Muscle of leg (tissue), 16 donors: ENCODE measurements around the gene FOXRED1. TPM values are rescaled to one million over a fixed set of nuclear protein-coding genes. Genes with fewer than 3 reads are reported as not detected.

Source experiments
- DNase-seq: peaks from one replicate; pipeline ENCODE4 v3.0.0; 2013
- H3K27ac ChIP-seq: one replicate; pipeline ENCODE4 v1.5.1; 2013; ENCODE audit warnings: mild to moderate bottlenecking, low read length, control low read depth
- H3K27me3 ChIP-seq: one replicate; pipeline ENCODE4 v1.6.1; 2013; ENCODE audit warnings: low read length; ENCODE audit not compliant: control insufficient read depth, insufficient read depth
- H3K36me3 ChIP-seq: one replicate; pipeline ENCODE4 v1.6.1; 2013; ENCODE audit warnings: low read length; ENCODE audit not compliant: control insufficient read depth, insufficient read depth
- H3K4me1 ChIP-seq: one replicate; pipeline ENCODE4 v1.6.1; 2013; ENCODE audit warnings: low read length; ENCODE audit not compliant: control insufficient read depth, insufficient read depth
- H3K4me3 ChIP-seq: one replicate; pipeline ENCODE4 v1.5.1; 2013; ENCODE audit warnings: low read length, control low read depth
- H3K9me3 ChIP-seq: replicated peaks from 2 replicates; pipeline ENCODE4 v1.6.1; 2013; ENCODE audit warnings: low read depth, low read length; ENCODE audit not compliant: control insufficient read depth
- WGBS: methylation state at CpG from one replicate; pipeline ENCODE4 v1.1.5; 2013; ENCODE audit warnings: missing lambda C conversion rate; ENCODE audit not compliant: insufficient coverage; 5-methylcytosine and 5-hydroxymethylcytosine counted together
- long read RNA-seq, 11 donors: transcript quantifications; one replicate each; lab custom pipeline, GENCODE V29; 2026
- polyA plus RNA-seq, 8 donors: library from polyadenylated mRNA; unstranded; fragments of 120-200 nt; gene quantifications; one replicate each; pipeline versions ENCODE4 v1.2.1 to v1.2.3, GENCODE V29; 2013; ENCODE audit warnings: inconsistent platforms in 1 of 8, low replicate concordance in 1 of 8; ENCODE audit not compliant: insufficient read length in 8 of 8, insufficient read depth in 1 of 8
- total RNA-seq: library from RNA; stranded (reverse); fragments of 120-200 nt; gene quantifications from one replicate; pipeline ENCODE4 v1.2.4, GENCODE V29; 2013

The FOXRED1 gene
- total RNA-seq (20.5 TPM), polyA plus RNA-seq (10 to 100 TPM; 15.9 to 35.2 (median 28.8) TPM)
- long read RNA-seq, donor 1, partial matches to known transcripts, result 0 of 1 reads
- long read RNA-seq, donor 1, other reads (novel, unspliced or antisense), result 0 of 1 reads
- long read RNA-seq, donor 2, result 0 reads
- long read RNA-seq, donor 3, partial matches to known transcripts, result 0 of 2 reads
- long read RNA-seq, donor 3, other reads (novel, unspliced or antisense), result 0 of 2 reads
- long read RNA-seq, donor 4, partial matches to known transcripts, result 0 of 4 reads
- long read RNA-seq, donor 4, other reads (novel, unspliced or antisense), result 0 of 4 reads
- long read RNA-seq, donor 5, transcript FOXRED1-201 (11 exons, 1,970 nt), result major isoform, 6 of 7 reads
- long read RNA-seq, donor 5, partial matches to known transcripts, result 0 of 7 reads
- long read RNA-seq, donor 5, other reads (novel, unspliced or antisense), result 0 of 7 reads
- long read RNA-seq, donor 6, partial matches to known transcripts, result 0 of 5 reads
- long read RNA-seq, donor 6, other reads (novel, unspliced or antisense), result 0 of 5 reads
- long read RNA-seq, donor 7, transcript FOXRED1-201 (11 exons, 1,970 nt), result major isoform, 5 of 5 reads
- long read RNA-seq, donor 7, partial matches to known transcripts, result 0 of 5 reads
- long read RNA-seq, donor 7, other reads (novel, unspliced or antisense), result 0 of 5 reads
- long read RNA-seq, donor 8, partial matches to known transcripts, result 0 of 1 reads
- long read RNA-seq, donor 8, other reads (novel, unspliced or antisense), result 0 of 1 reads
- long read RNA-seq, donor 9, partial matches to known transcripts, result 0 of 4 reads
- long read RNA-seq, donor 9, other reads (novel, unspliced or antisense), result 0 of 4 reads
- long read RNA-seq, donor 10, partial matches to known transcripts, result 0 of 6 reads
- long read RNA-seq, donor 10, other reads (novel, unspliced or antisense), result 0 of 6 reads
- long read RNA-seq, donor 11, transcript FOXRED1-201 (11 exons, 1,970 nt), result major isoform, 5 of 6 reads
- long read RNA-seq, donor 11, partial matches to known transcripts, result 0 of 6 reads
- long read RNA-seq, donor 11, other reads (novel, unspliced or antisense), result 0 of 6 reads

GRCh38 chr11:126268708-126269579 is at the start of gene FOXRED1, which contains the start of gene SRPRA:
FOXRED1 (plus strand) TSS chr11:126269154; CDS start chr11:126269207, 53 bp downstream.
SRPRA (minus strand) TSS chr11:126268895; CDS start chr11:126268804, 91 bp downstream.
- WGBS, result under 1% methylated on average over 61 of the region's 64 CpGs
- Histone ChIP-seq H3K36me3 (peaks cover 63% of the 10 kb centered on the region), H3K27ac (peak within 1 kb of the TSS; percentile 93), H3K4me1 (peaks cover 18% of the 10 kb centered on the region), H3K27me3 (no peaks in the 10 kb centered on the region), H3K9me3 (no peaks in the 10 kb centered on the region), H3K4me3 (peak within 1 kb of the TSS; percentile 97)
- DNase-seq, result peak; percentile 99

GRCh38 chr11:126219547-126219946 is 49.4 kb upstream of the FOXRED1 start:
- DNase-seq, result no peak
- H3K36me3 ChIP-seq, result no peaks in the 10 kb centered on the region
- H3K4me1 ChIP-seq, result no peaks in the 10 kb centered on the region
- no peak overlapping the region for H3K27ac ChIP-seq
- no peaks in the 10 kb centered on the region for H3K9me3 ChIP-seq
- no peaks in the 10 kb centered on the region for H3K27me3 ChIP-seq
- 55% methylated on average over 3 of the region's 4 CpGs for WGBS
- no peak overlapping the region for H3K4me3 ChIP-seq

GRCh38 chr11:126224647-126225294 is 44.2 kb upstream of the FOXRED1 start:
- no peak for DNase-seq
- H3K36me3 ChIP-seq, result no peaks in the 10 kb centered on the region
- no peaks in the 10 kb centered on the region for H3K27me3 ChIP-seq
- 100% methylated on average over 3 of the region's 6 CpGs for WGBS
- H3K4me3 ChIP-seq, result no peak overlapping the region
- H3K4me1 ChIP-seq, result no peaks in the 10 kb centered on the region
- H3K9me3 ChIP-seq, result no peaks in the 10 kb centered on the region
- no peak overlapping the region for H3K27ac ChIP-seq

GRCh38 chr11:126225295-126225665 is 43.7 kb upstream of the FOXRED1 start:
- no peaks in the 10 kb centered on the region for H3K4me1 ChIP-seq
- no peaks in the 10 kb centered on the region for H3K9me3 ChIP-seq
- WGBS, result 100% methylated on average over 1 of the region's 2 CpGs
- no peaks in the 10 kb centered on the region for H3K36me3 ChIP-seq
- no peak overlapping the region for H3K4me3 ChIP-seq
- no peaks in the 10 kb centered on the region for H3K27me3 ChIP-seq
- no peak overlapping the region for H3K27ac ChIP-seq
- no peak for DNase-seq

DNA sequence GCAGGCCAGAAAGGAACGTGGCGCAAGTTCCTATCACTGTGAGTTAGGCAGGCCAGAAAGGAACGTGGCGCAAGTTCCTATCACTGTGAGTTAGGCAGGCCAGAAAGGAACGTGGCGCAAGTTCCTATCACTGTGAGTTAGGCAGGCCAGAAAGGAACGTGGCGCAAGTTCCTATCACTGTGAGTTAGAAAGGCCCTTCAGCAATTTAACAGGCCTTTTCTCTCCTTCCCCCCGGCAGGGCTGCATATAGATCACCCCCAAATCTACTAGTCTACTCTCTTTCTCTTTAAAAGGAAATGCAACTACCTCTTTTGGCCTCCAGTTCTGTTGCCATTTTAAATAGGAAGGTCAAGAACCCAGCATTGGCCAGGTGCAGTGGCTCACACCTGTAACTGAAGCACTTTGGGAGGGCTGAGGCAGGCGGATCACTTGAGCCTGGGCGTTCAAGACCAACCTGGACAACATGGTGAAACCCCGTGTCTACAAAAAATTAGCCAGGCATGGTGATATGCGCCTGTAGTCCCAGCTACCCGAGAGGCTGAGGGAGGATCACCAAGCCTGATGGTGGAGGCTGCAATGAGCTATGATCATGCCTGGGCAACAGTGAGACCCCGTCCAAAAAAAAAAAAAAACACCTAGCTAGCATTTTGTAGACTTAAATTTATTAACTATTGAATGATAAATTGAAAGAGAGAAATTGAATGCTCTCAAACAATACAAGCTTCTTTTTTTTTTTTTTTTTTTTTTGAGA is 42.4 kb upstream of the FOXRED1 start:
- H3K27ac ChIP-seq, result no peak overlapping the region
- 100% methylated on average over 3 of the region's 15 CpGs for WGBS
- no peak overlapping the region for H3K4me3 ChIP-seq
- DNase-seq, result no peak
- H3K9me3 ChIP-seq, result no peaks in the 10 kb centered on the region
- H3K27me3 ChIP-seq, result no peaks in the 10 kb centered on the region
- H3K36me3 ChIP-seq, result no peaks in the 10 kb centered on the region
- peaks cover 2% of the 10 kb centered on the region for H3K4me1 ChIP-seq

- no peaks in the 10 kb centered on the region for H3K9me3 ChIP-seq
Measured at GRCh38 chr11:126229858-126230540, 39.0 kb upstream of the FOXRED1 start.

GRCh38 chr11:126231725-126232459 is 37.1 kb upstream of the FOXRED1 start:
- Histone ChIP-seq H3K27me3 (no peaks in the 10 kb centered on the region), H3K4me3 (no peak overlapping the region), H3K4me1 (peaks cover 2% of the 10 kb centered on the region), H3K9me3 (no peaks in the 10 kb centered on the region), H3K36me3 (peaks cover 3% of the 10 kb centered on the region), H3K27ac (no peak overlapping the region)
- DNase-seq, result peak; percentile 49
- WGBS, result 30% methylated on average over 2 of the region's 6 CpGs

More at GRCh38 chr11:126229858-126230540, 39.0 kb upstream of the FOXRED1 start:
- H3K4me1 ChIP-seq, result peaks cover 2% of the 10 kb centered on the region
- peaks cover 3% of the 10 kb centered on the region for H3K36me3 ChIP-seq
- no peak overlapping the region for H3K27ac ChIP-seq
- H3K4me3 ChIP-seq, result no peak overlapping the region
- 29% methylated on average over 1 of the region's 3 CpGs for WGBS
- H3K27me3 ChIP-seq, result no peaks in the 10 kb centered on the region
- DNase-seq, result peak; percentile 80

- no peak for DNase-seq
- peaks cover 3% of the 10 kb centered on the region for H3K36me3 ChIP-seq
- H3K9me3 ChIP-seq, result no peaks in the 10 kb centered on the region
- H3K4me1 ChIP-seq, result peaks cover 2% of the 10 kb centered on the region
- no peaks in the 10 kb centered on the region for H3K27me3 ChIP-seq
- WGBS, result no CpG with 5 or more reads among the region's 3 CpGs
- no peak overlapping the region for H3K4me3 ChIP-seq
- H3K27ac ChIP-seq, result no peak overlapping the region
Measured at GRCh38 chr11:126232683-126233082, 36.3 kb upstream of the FOXRED1 start.
